HFF-Myc (cell line): ENCODE measurements around the gene REX1BD.
"Not testable (repeated sequence)": the region's sequence is repeated elsewhere in the genome, so short reads cannot be mapped to it uniquely, and the experiment has no call there.

Source experiments
- DNase-seq: peaks from one replicate; pipeline ENCODE4 v3.0.0-alpha.2; 2011; ENCODE audit warnings: low read depth; ENCODE audit errors: extremely low read depth
- H3K4me3 ChIP-seq: replicated peaks from 2 replicates; pipeline ENCODE4 v1.5.1; 2011; ENCODE audit warnings: low read depth, mild to moderate bottlenecking, control low read depth, low read length
- TF ChIP-seq, protein P1 (sequence below): IDR thresholded peaks from 2 replicates; pipeline ENCODE4 v1.5.1; 2012; ENCODE audit warnings: mild to moderate bottlenecking, low read depth, low read length, control low read depth; ENCODE audit errors: missing control alignments

The REX1BD gene

DNA sequence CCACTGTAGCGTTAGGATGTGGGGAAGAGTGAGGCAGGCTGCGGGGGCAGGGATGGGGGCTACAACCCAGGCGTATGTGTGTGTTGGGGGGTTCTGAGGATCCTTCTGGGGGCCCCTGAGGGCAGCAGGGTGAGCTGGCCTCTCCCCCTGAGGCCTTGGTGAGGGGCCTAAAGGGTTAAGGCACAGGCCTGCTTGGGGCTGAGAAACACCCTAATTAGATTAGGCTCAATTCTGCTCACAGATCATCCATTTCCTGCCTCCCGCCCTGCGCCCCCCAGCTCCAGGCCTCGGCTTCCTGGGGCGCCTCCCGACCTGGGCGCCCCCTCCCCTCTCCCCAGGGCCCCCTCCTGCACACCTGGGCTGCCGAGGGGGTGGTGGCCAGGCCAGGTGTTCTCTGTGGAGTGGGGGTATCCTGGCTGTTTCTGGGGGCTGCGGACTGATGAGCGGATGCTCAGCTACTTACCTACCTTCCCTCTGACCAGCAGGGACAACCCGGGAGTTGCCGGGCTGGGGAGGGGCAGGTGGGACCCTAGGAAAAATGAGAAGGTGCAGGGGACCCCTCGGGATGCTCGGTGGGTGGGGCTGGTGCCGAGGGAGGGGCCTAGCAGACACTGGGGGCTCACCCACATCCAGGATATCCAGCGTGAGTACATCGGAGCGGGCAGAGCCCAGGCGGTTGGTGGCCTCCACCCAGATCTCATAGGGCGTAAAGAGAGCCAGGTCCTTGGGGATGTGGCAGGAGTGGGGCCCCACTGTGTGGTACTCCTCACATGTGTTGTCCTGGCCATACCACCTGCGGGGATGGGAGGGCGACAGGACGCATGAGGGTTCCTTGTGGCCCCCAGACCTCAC lies 9.4 kb downstream of the REX1BD start:
- H3K4me3 ChIP-seq, result no peak overlapping the region
- no peak for DNase-seq
- TF ChIP-seq, protein P1, sequence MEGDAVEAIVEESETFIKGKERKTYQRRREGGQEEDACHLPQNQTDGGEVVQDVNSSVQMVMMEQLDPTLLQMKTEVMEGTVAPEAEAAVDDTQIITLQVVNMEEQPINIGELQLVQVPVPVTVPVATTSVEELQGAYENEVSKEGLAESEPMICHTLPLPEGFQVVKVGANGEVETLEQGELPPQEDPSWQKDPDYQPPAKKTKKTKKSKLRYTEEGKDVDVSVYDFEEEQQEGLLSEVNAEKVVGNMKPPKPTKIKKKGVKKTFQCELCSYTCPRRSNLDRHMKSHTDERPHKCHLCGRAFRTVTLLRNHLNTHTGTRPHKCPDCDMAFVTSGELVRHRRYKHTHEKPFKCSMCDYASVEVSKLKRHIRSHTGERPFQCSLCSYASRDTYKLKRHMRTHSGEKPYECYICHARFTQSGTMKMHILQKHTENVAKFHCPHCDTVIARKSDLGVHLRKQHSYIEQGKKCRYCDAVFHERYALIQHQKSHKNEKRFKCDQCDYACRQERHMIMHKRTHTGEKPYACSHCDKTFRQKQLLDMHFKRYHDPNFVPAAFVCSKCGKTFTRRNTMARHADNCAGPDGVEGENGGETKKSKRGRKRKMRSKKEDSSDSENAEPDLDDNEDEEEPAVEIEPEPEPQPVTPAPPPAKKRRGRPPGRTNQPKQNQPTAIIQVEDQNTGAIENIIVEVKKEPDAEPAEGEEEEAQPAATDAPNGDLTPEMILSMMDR, result no peak

DNA sequence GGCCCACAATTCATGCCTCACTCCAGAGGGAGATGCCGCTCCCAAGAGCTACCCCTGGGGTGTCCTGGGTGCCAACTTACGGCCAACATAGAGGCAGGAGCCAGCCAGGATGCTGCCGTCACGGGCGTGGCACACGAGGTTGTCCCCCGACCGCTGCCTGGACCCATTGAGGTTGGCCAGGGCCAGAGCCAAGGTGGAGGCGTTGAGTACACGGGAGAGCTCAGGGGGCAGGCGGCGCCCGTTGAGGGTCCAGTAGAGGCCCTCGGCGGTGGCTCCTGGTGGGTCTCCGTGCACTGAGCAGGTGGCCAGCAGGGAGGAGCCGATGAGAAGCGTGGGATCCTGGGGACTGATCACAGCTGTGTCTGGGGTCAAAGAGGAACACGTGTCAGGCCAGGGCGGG lies 10.9 kb downstream of the REX1BD start:
- TF ChIP-seq, protein P1, result no peak
- no peak for DNase-seq
- no peak overlapping the region for H3K4me3 ChIP-seq

DNA sequence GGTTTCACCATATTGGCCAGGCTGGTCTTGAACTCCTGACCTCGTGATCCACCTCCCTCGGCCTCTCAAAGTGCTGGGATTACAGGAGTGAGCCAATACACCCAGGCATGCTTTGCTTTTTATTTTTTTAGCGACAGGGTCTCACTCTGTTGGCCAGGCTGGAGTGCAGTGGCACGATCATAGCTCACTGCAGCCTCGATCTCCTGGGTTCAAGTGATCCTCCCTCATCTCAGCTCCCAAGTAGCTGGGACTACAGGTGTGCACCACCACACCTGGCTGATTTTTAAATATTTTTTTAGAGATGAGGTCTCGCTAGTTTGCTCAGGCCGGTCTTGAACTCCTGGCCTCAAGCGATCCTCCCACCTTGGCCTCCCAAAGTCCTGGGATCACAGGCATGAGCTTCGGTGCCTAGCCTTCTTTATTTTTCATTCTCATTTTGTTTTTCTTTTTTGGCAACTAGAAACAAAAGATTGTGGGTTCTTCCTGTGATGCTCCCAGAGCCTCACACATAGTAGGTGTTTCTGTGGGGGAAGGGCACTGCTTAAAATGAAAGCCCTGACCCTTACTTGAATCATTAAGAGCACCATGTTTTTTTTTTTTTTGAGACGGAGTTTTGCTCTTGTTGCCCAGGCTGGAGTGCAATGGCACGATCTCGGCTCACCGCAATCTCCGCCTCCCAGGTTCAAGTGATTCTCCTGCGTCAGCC lies 12.2 kb downstream of the REX1BD start:
- DNase-seq, H3K4me3 ChIP-seq: not testable (repeated sequence)

DNA sequence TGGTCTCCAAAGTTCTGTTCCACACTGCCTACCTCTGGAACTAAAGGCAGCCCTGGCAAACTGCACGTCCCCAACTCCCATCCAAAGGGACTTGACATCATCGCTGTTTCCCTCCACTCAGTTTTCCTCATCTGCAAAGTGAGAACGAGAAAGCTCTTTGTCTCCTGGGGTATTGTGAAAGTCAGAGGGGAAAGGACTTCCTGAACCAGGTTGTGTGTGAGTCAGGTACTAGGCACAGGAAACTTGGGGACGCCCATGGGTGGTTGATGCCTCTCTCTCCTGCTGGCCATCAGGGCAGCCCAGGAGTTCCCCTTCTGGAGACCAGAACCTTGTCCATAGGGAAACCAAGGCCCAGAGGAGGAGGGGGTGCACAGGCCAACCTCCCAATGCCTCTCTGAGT lies 13.3 kb downstream of the REX1BD start:
- DNase-seq, result no peak

DNA sequence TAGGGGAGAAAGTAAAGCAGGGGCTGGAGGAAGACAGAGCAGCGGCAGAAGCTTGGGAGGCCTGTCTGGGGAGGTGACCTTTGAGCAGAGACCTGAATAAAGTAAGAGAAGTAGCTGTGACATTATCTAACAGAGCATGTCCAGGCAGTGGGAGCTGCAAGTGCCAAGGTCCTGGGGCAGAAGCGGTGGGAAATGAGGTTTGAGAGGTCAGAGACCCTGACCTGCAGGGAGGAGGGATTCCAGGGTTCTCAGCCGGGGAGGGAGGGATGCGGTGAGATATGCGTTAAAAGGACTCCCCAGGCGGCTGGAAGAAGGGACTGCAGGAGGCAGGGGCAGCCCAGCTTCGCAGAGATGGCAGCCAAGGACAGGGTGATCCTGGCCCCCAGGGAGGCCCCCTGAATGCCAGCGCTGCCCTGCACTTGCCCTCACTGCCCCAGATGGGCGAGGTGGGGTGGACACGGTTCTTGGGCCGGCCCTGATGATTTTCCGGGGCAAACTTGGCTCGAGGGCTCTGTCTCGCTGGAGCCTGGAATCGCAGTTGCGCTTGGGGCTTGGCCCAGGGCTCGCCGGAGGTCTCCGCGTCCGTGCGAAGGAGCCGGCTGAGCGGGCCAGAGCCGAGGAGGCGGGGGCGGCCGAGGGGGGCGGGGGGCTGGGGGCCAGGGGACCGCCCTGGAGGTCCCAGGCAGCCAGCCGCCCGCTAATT lies 14.8 kb downstream of the REX1BD start:
- no peak for DNase-seq

More for the DNA sequence above, 13.3 kb downstream of the REX1BD start:
- TF ChIP-seq, protein P1, result no peak
- no peak overlapping the region for H3K4me3 ChIP-seq

DNA sequence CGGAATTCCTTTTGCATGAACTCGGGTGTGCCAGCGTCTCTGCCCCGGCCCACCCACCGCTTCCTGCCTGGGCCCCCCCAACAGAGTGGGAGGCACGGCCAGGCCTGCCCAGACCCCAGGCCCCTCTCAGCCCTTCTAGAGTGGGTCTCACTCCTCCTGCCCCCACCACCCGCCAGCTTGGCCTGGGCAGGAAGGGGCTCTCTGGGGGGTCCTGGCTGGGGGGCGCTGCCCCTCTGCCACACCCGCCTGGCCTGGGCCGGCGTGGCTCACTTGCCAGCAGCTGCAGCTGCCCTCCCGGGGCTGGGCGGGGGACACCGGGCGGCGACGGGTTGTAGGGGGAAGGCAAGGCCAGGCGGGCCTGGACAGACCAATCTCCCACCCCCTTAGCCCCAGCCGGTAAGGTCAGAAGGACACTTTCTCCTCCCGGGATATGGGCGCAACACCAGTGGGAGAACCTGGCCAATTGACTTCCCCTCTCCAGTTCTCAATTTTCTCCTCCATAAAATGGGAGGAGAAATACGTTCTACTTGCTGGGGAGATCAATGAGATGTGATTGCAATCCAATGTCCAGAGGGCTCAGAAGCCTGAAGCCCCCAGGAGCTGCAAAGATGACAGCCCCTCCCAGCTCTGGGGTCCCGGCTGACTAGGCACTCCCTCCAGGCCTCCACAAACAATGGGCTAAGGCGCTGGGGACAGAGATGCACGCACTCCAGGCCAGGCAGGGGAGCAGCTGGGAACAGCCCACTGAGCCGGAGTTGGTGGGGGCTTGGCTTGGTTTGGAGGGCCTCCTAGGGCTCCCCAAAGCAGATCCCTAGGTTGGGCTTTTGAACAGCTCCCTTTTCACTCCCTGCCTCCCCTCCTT lies 15.6 kb downstream of the REX1BD start:
- TF ChIP-seq, protein P1, result no peak
- no peak overlapping the region for H3K4me3 ChIP-seq
- no peak for DNase-seq

More for the DNA sequence above, 14.8 kb downstream of the REX1BD start:
- no peak overlapping the region for H3K4me3 ChIP-seq
- TF ChIP-seq, protein P1, result no peak
